Skin epidermis (tissue), 12 donors: ENCODE data around the gene MMAB.
"Not testable (repeated sequence)": the region's sequence is repeated elsewhere in the genome, so short reads cannot be mapped to it uniquely, and the experiment has no call there.

Source experiments
- H3K27ac ChIP-seq, 21 experiments: fragments of 200-600 bp; sonication (generic) in 11 of 21; one replicate each; pipeline ENCODE4 v1.5.0; 2020; ENCODE audit warnings: mild to moderate bottlenecking in 3 of 21, inconsistent platforms in 2 of 21, moderate library complexity in 2 of 21
- H3K4me3 ChIP-seq, 7 experiments: fragments of 200-600 bp; sonication (generic) in 2 of 7; one replicate each; pipeline ENCODE4 v1.5.0; 2020; ENCODE audit warnings: inconsistent platforms in 2 of 7, mild to moderate bottlenecking in 2 of 7, moderate library complexity in 1 of 7

The MMAB gene

DNA sequence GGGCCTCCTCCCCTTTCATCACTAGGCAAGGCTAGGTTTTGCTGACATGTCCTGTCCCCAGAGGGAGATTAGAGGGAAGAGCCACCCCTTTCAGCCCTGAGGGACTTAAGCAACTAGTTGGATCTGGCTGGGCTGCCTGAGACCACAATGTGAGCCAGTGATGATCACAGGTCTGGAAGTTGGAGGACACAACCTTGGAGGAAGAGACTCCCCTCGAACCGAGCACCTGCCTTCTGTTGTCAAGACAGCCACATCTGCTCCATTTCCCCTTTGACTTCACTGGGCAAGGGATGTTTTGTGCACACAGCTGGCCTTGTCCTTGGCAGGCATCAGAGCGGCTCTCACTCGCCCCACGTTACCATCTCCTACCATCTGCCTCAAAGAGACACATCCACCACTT, 31.7 kb upstream of the MMAB start:
- no peak overlapping the region for H3K4me3 ChIP-seq
- no peak overlapping the region for H3K27ac ChIP-seq

DNA sequence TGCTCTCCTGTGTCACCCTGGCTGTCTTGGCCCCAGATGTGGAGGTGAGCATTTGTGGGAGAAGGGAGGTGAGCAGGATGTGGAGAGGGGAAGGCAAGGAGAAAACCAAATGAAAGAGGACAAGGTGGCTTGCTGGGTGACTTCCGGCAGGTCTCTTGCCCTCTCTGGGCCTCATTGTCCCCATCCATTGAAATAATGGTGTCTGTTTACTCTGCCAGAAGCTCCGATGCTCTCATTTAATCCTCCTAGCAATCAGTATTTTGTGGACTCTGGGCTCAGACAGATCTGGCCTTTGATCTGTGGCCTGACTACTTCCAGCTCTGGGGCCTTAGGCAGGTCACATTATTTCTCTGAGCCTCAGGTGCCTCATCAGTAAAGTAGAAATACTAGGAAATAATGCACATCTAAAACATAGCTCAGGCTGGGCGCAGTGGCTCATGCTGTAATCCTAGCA, 30.9 kb upstream of the MMAB start:
- Histone ChIP-seq H3K4me3 (no peak overlapping the region), H3K27ac (no peak overlapping the region)

GRCh38 chr12:109602132-109602531, 28.8 kb upstream of the MMAB start:
- H3K27ac ChIP-seq, H3K4me3 ChIP-seq: not testable (repeated sequence)

GRCh38 chr12:109601557-109601956, 28.3 kb upstream of the MMAB start:
- Histone ChIP-seq H3K27ac (no peak overlapping the region), H3K4me3 (no peak overlapping the region)

DNA sequence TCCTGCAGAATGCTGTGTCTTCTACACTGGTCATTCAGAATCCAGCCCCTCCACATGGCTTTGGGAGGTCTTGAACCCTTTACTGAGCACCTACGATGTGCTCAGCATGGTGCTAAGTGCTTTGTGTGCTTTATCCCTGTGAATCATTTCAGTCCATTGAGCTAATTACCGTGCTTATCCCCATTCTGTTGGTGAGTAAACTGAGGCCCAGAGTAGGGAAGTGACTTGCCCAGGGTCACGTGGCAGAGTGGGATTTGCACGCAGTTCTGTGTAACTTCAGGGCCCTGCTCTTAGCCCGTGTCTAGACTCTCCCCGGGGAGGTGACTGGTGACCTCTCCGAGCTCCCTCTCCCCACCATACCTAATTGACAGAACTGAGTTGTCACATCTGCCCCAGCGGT, 27.7 kb upstream of the MMAB start:
- no peak overlapping the region for H3K4me3 ChIP-seq
- H3K27ac ChIP-seq, result no peak overlapping the region

DNA sequence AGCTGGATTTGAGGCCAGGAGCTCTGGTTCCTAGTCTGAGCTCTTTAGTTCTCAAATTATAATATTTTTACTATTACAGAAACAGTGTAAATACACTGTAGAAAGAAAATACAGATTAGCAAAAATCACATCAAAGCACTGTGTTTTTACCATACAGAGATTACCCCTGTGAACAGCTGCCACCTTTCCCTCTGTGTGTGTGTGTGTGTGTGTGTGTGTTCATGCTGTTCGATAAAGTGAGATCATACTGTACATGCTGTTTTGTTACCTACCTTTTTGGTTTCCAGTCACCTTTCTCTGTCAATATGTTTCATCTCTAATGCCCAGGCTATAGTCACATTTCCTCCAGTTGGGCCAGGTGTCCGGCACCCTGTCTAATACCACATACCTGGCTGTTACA, 27.2 kb upstream of the MMAB start:
- no peak overlapping the region for H3K4me3 ChIP-seq
- no peak overlapping the region for H3K27ac ChIP-seq

GRCh38 chr12:109599087-109599486, 25.8 kb upstream of the MMAB start:
- Histone ChIP-seq H3K27ac (no peak overlapping the region), H3K4me3 (no peak overlapping the region)

DNA sequence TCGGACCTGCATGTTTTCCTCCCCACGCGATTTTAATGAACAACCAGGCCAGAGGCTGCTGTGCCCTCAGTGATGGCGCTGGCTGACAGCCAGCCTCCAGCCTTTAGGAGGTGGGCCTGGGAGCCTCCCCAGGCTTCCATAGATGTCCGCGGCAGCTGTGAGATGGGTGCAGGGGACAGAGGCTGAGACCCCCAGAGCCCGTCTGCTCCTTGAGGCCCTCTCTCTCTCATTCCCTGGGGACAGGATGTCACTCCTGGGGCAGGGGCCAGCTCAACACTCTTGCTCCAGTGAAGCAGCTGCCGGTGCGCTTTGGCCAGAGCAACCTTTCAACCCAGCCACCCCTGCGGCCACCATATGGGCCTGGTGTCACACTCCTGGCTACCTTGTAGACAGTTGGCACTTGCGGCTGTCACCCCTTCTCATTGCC, 25.1 kb upstream of the MMAB start:
- H3K27ac ChIP-seq, result no peak overlapping the region
- no peak overlapping the region for H3K4me3 ChIP-seq

DNA sequence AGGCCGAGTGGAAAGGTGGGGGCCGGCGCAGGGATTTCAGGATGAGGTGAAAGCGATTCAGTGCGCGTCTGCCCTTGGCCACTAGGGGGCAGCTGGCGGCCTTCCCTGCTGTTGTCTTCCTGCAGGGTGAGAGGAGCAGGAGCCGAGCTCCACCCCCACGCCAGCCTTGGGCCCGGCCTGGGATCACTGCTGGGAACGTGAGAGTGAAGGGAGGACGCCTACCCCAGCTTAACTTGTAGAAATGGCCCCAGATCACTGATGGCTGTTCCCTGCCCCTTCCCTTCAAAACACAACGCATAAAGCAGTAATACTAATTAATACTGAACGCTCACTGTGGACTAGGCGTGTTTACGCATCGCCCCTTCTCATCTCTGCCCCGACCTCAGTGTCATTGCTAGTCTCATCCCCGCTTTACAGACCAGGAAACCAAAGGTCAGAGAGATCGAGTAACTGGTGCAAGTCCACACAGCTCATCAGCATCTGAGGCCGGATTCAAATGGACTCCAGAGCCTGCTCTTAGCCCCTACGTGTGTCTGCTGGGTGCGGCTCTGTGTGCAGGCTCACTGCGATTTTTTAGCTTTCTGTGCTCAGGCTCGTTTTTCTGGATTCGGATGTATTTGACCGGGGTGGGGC, 24.6 kb upstream of the MMAB start:
- no peak overlapping the region for H3K27ac ChIP-seq
- H3K4me3 ChIP-seq, result no peak overlapping the region

DNA sequence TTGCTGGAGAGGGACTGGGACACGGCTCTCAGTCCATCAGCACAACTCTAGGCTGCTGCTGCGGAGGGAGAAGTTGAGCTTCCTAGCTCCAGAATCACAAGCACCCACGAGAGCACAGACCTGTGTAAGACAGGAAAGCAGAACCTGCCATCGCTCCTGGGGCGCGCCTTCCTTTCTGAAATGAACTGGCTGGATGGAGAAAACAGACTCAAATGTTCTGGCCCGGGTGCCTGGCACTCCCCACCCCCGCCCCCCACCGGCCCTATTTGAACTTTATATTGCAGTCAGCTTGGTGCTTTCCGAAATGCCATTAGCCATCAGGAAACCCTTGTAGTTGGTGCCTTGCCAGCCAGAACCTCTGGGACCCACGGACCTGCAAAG, 24.1 kb upstream of the MMAB start:
- no peak overlapping the region for H3K27ac ChIP-seq
- H3K4me3 ChIP-seq, result no peak overlapping the region

DNA sequence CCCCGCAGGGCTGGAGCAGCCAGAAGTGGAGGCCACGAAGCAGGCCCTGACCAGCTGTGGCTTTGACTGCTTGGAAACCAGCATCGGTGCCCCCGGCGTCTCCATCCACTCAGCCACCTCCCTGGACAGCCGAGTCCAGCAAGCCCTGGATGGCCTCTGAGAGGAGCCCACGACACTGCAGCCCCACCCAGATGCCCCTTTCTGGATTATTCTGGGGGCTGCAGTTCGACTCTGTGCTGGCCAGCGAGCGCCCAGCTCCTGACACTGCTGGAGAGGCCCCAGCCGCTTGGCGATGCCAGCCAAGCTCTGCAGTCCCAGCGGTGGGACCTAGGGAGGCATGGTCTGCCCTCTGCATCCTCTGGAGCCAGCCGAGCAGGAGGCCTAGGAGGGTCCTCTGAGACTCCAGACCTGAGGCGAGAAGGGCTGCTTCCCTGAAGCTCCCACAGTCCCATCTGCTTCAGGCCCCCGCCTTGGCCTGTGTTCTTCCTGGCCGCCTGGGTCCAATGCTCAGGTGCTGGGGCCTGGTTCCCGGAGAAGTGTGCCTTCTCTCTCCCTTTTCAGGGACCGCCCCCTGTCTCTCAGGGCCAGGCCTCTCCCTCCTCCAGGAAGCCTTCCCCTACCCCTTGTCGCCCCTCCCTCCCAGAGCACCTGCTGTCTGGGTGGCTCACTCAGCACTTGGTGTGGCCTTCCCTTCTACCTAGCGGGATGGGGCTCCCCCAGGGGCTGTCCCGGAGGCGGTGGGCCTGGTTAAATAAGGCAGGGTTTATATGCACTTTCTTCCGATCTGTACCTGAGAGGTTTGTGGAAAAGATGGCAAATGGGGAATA, 23.3 kb upstream of the MMAB start:
- Histone ChIP-seq H3K4me3 (no peak overlapping the region), H3K27ac (no peak overlapping the region)

- H3K27ac ChIP-seq, result no peak overlapping the region
- no peak overlapping the region for H3K4me3 ChIP-seq
Observed at GRCh38 chr12:109595321-109595902, 22.1 kb upstream of the MMAB start.

- no peak overlapping the region for H3K4me3 ChIP-seq
- H3K27ac ChIP-seq, result no peak overlapping the region
Observed at GRCh38 chr12:109594556-109595317, 21.4 kb upstream of the MMAB start.

GRCh38 chr12:109592905-109593272, 19.6 kb upstream of the MMAB start:
- Histone ChIP-seq H3K27ac (no peak overlapping the region), H3K4me3 (no peak overlapping the region)

GRCh38 chr12:109592195-109592904, 19.0 kb upstream of the MMAB start:
- H3K4me3 ChIP-seq, result no peak overlapping the region
- no peak overlapping the region for H3K27ac ChIP-seq

- Histone ChIP-seq H3K27ac (no peak overlapping the region), H3K4me3 (no peak overlapping the region)
Observed at GRCh38 chr12:109591041-109591440, 17.7 kb upstream of the MMAB start.

GRCh38 chr12:109590566-109590965, 17.3 kb upstream of the MMAB start:
- Histone ChIP-seq H3K4me3 (no peak overlapping the region), H3K27ac (no peak overlapping the region)

DNA sequence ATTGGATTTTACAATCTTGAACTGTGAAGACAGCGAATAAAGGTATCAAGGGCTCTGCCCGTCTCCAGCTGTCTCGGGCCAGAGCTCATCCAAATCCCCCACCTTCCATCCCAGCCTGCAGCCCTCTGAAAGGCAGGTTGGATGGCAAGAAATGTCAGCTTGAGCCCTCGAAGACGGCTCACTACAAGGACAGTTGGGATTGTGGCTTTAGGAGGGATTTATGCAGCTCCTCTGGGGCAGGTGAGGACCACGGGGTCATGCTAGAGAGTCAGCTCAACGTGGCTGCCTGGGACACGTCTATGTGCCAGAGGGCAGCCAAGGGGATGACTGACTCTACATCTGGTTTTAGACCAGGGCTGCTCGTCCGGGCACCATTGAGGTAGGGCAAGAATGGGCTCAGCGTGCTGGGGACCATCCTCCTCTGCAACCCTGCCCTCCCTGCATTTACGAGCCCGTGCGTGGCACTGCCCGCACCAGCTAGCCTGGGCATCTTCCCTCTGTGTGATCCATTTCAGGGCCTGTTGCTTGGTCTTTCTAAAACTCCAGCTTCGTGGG, 16.5 kb upstream of the MMAB start:
- no peak overlapping the region for H3K4me3 ChIP-seq
- H3K27ac ChIP-seq, result no peak overlapping the region

DNA sequence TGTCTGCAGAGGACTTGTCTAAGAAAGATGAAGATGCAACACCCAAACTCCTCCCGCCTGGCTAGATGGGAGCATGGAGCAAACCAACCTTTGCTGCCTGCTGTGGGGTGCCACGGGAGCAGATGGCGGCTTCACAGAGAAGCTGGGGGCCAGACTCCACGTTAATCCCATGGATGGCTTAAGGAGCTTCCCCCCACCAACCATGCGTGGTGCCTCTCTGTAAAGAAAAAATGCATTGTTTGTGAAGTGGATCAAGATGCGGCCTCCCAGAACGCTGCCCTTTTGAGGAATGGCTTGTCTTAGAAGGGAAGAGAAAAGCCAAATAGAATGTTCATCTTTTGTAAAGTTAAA, 15.9 kb upstream of the MMAB start:
- H3K27ac ChIP-seq, result no peak overlapping the region

More for the DNA sequence above, 15.9 kb upstream of the MMAB start:
- H3K4me3 ChIP-seq, result no peak overlapping the region
